OCI-LY1 (cell line): ENCODE measurements around the gene PPP2R5C.

Experiments
- H2AFZ ChIP-seq: fragments of 200-600 bp; sonication (generic), shearing (Covaris generic); 2 replicates; pipeline ENCODE4 v1.6.0; 2014; ENCODE audit warnings: antibody characterized with exemption, mild to moderate bottlenecking, low read length
- H3F3A ChIP-seq: fragments of 200-600 bp; sonication (generic), shearing (Covaris generic); 2 replicates; pipeline ENCODE4 v1.6.0; 2014; ENCODE audit warnings: mild to moderate bottlenecking, antibody characterized with exemption, low read length, moderate library complexity; ENCODE audit not compliant: insufficient read depth
- H3K27ac ChIP-seq: fragments of 200-600 bp; sonication (generic); 2 replicates; pipeline ENCODE4 v1.5.1; 2014; ENCODE audit warnings: low read length, mixed run types, mild to moderate bottlenecking, low read depth; ENCODE audit not compliant: poor library complexity, severe bottlenecking
- H3K27me3 ChIP-seq: fragments of 200-600 bp; sonication (generic); 2 replicates; pipeline ENCODE4 v1.6.0; 2014; ENCODE audit warnings: antibody characterized with exemption, mild to moderate bottlenecking, low read length, moderate library complexity; ENCODE audit not compliant: insufficient read depth
- H3K36me3 ChIP-seq: fragments of 200-600 bp; sonication (generic); 2 replicates; pipeline ENCODE4 v1.6.1; 2014; ENCODE audit warnings: mild to moderate bottlenecking, antibody characterized with exemption, low read length, moderate library complexity, mixed read lengths; ENCODE audit not compliant: insufficient read depth
- H3K4me1 ChIP-seq: fragments of 200-600 bp; sonication (generic); 2 replicates; pipeline ENCODE4 v1.5.1; 2014; ENCODE audit warnings: mild to moderate bottlenecking, low read length, moderate library complexity; ENCODE audit not compliant: insufficient read depth, severe bottlenecking
- H3K4me2 ChIP-seq: fragments of 200-600 bp; sonication (generic), shearing (Covaris generic); 2 replicates; pipeline ENCODE4 v1.6.1; 2014; ENCODE audit warnings: low read length
- H3K4me3 ChIP-seq: fragments of 200-600 bp; sonication (generic); 2 replicates; pipeline ENCODE4 v1.5.1; 2014; ENCODE audit warnings: low read length, low read depth, mild to moderate bottlenecking, mixed read lengths; ENCODE audit not compliant: poor library complexity, severe bottlenecking
- H3K79me2 ChIP-seq: fragments of 200-600 bp; shearing (Covaris generic); 2 replicates; pipeline ENCODE4 v1.6.1; 2016; ENCODE audit warnings: mixed run types, low read length, mixed read lengths; ENCODE audit not compliant: insufficient read depth
- H3K9ac ChIP-seq: fragments of 200-600 bp; sonication (generic), shearing (Covaris generic); 2 replicates; pipeline ENCODE4 v1.6.1; 2014; ENCODE audit warnings: mild to moderate bottlenecking, low read length, mixed read lengths
- H3K9me2 ChIP-seq: fragments of 200-600 bp; sonication (generic), shearing (Covaris generic); 2 replicates; pipeline ENCODE4 v1.6.1; 2014; ENCODE audit warnings: low read depth, mild to moderate bottlenecking, low read length, mixed read lengths
- H3K9me3 ChIP-seq: fragments of 200-600 bp; shearing (Covaris generic); 2 replicates; pipeline ENCODE4 v1.6.1; 2014; ENCODE audit warnings: low read length, mixed read lengths
- H4K20me1 ChIP-seq: fragments of 200-600 bp; sonication (generic), shearing (Covaris generic); 2 replicates; pipeline ENCODE4 v1.6.0; 2016; ENCODE audit warnings: mild to moderate bottlenecking, low read length; ENCODE audit not compliant: insufficient read depth
- CTCF ChIP-seq: fragments of 200-600 bp; sonication (generic), shearing (Covaris generic); IDR thresholded peaks from 2 replicates; pipeline ENCODE4 v1.5.1; 2017; ENCODE audit warnings: mild to moderate bottlenecking, antibody characterized with exemption, low read length, moderate library complexity, mixed read lengths
- EZH2 ChIP-seq: fragments of 200-600 bp; sonication (generic), shearing (Covaris generic); IDR thresholded peaks from 2 replicates; pipeline ENCODE4 v1.8.0; 2017; ENCODE audit warnings: borderline replicate concordance, mixed run types, mild to moderate bottlenecking, antibody characterized with exemption, low read length, moderate library complexity, mixed read lengths

The PPP2R5C gene

GRCh38 chr14:101858791-101859537 is 97.5 kb downstream of the PPP2R5C start:
- no peak overlapping the region for H3K4me2 ChIP-seq
- H3K27ac ChIP-seq = no peak overlapping the region
- no peaks in the 10 kb centered on the region for H3K9me2 ChIP-seq
- H3K4me1 ChIP-seq = peaks cover 20% of the 10 kb centered on the region
- no peak overlapping the region for H3K9ac ChIP-seq
- no peaks in the 10 kb centered on the region for H3K9me3 ChIP-seq
- H3F3A ChIP-seq = no peaks in the 10 kb centered on the region; the same call in 1 of the 2 replicates
- no peaks in the 10 kb centered on the region for H3K27me3 ChIP-seq
- H4K20me1 ChIP-seq = no peaks in the 10 kb centered on the region
- H3K4me3 ChIP-seq = no peak overlapping the region
- TF ChIP-seq CTCF = no peak
- H3K36me3 ChIP-seq = peaks cover 78% of the 10 kb centered on the region
- peaks cover 48% of the 10 kb centered on the region for H3K79me2 ChIP-seq
- H2AFZ ChIP-seq = no peak overlapping the region

GRCh38 chr14:101859538-101859902 is 98.0 kb downstream of the PPP2R5C start:
- Histone ChIP-seq H3K4me3 (no peak overlapping the region), H2AFZ (no peak overlapping the region), H3K4me2 (no peak overlapping the region), H3K9ac (no peak overlapping the region), H3K9me3 (no peaks in the 10 kb centered on the region), H3K27ac (no peak overlapping the region), H3K27me3 (no peaks in the 10 kb centered on the region), H3F3A (no peaks in the 10 kb centered on the region; the same call in 1 of the 2 replicates), H3K4me1 (peaks cover 15% of the 10 kb centered on the region), H3K79me2 (peaks cover 43% of the 10 kb centered on the region), H4K20me1 (no peaks in the 10 kb centered on the region), H3K9me2 (no peaks in the 10 kb centered on the region), H3K36me3 (peaks cover 84% of the 10 kb centered on the region)
- TF ChIP-seq EZH2 (no peak), CTCF (no peak)

- H3K4me3 ChIP-seq = no peak overlapping the region
- no peak overlapping the region for H3K9ac ChIP-seq
- no peaks in the 10 kb centered on the region for H4K20me1 ChIP-seq
- peaks cover 88% of the 10 kb centered on the region for H3K36me3 ChIP-seq
- TF ChIP-seq CTCF (no peak), EZH2 (no peak)
- H3F3A ChIP-seq = no peaks in the 10 kb centered on the region; the same call in 1 of the 2 replicates
- no peaks in the 10 kb centered on the region for H3K9me3 ChIP-seq
- no peaks in the 10 kb centered on the region for H3K9me2 ChIP-seq
- no peak overlapping the region for H3K4me2 ChIP-seq
- H3K27ac ChIP-seq = no peak overlapping the region
- H3K27me3 ChIP-seq = no peaks in the 10 kb centered on the region
- no peak overlapping the region for H2AFZ ChIP-seq
- H3K79me2 ChIP-seq = peaks cover 41% of the 10 kb centered on the region
- H3K4me1 ChIP-seq = peaks cover 12% of the 10 kb centered on the region
Measured at GRCh38 chr14:101859958-101860357, 98.4 kb downstream of the PPP2R5C start.
